NB4 (cell line): ENCODE data around the gene ZMYND8.

Experiments
- DNase-seq: peaks from one replicate; pipeline ENCODE4 v3.0.0; 2010; ENCODE audit warnings: low read depth
- H3K4me3 ChIP-seq: one replicate; pipeline ENCODE4 v1.5.1; 2011; ENCODE audit warnings: mild to moderate bottlenecking, low read depth, low read length, moderate library complexity
- CTCF ChIP-seq: IDR thresholded peaks from one replicate; pipeline ENCODE4 v1.5.1; 2012; ENCODE audit warnings: low read depth, low read length
- MAX ChIP-seq: IDR thresholded peaks from 2 replicates; pipeline ENCODE4 v1.6.1; 2011; ENCODE audit warnings: low read depth, low read length
- MYC ChIP-seq: IDR thresholded peaks from 2 replicates; pipeline ENCODE4 v1.6.1; 2011; ENCODE audit warnings: low read depth, low read length
- POLR2A ChIP-seq: IDR thresholded peaks from 2 replicates; pipeline ENCODE4 v1.6.1; 2011; ENCODE audit warnings: mild to moderate bottlenecking; ENCODE audit not compliant: insufficient read length; ENCODE audit errors: extremely low read depth

ZMYND8 gene

GRCh38 chr20:47238780-47239718, 117.5 kb downstream of the ZMYND8 start:
- H3K4me3 ChIP-seq = no peak overlapping the region
- no peak for DNase-seq
- TF ChIP-seq MYC (no peak), CTCF (no peak), MAX (no peak)

GRCh38 chr20:47237715-47238114, 118.8 kb downstream of the ZMYND8 start:
- H3K4me3 ChIP-seq = no peak overlapping the region
- no peak for DNase-seq
- TF ChIP-seq MYC (no peak), POLR2A (no peak), CTCF (no peak), MAX (no peak)

- no peak for DNase-seq
- TF ChIP-seq MAX (no peak), MYC (no peak), POLR2A (no peak), CTCF (no peak)
- no peak overlapping the region for H3K4me3 ChIP-seq
These were observed 119.9 kb downstream of the ZMYND8 start for GRCh38 chr20:47236639-47236900.

GRCh38 chr20:47235853-47236638, 120.5 kb downstream of the ZMYND8 start:
- H3K4me3 ChIP-seq = no peak overlapping the region

GRCh38 chr20:47235111-47235510, 121.4 kb downstream of the ZMYND8 start:
- H3K4me3 ChIP-seq = no peak overlapping the region
- DNase-seq = no peak
- TF ChIP-seq CTCF (no peak), MAX (no peak), MYC (no peak), POLR2A (no peak)

More at GRCh38 chr20:47235853-47236638, 120.5 kb downstream of the ZMYND8 start:
- no peak for DNase-seq
- TF ChIP-seq MAX = no peak
- no peak for TF ChIP-seq POLR2A
- TF ChIP-seq MYC = no peak
- TF ChIP-seq CTCF = no peak
